ENCODE data around the gene SLC48A1. TPM values are rescaled to one million over a fixed set of nuclear protein-coding genes. Genes with fewer than 3 reads are reported as not detected.

Gene SLC48A1
- total RNA-seq, 1 experiment from 2014 or later, result 34.4 TPM

DNA sequence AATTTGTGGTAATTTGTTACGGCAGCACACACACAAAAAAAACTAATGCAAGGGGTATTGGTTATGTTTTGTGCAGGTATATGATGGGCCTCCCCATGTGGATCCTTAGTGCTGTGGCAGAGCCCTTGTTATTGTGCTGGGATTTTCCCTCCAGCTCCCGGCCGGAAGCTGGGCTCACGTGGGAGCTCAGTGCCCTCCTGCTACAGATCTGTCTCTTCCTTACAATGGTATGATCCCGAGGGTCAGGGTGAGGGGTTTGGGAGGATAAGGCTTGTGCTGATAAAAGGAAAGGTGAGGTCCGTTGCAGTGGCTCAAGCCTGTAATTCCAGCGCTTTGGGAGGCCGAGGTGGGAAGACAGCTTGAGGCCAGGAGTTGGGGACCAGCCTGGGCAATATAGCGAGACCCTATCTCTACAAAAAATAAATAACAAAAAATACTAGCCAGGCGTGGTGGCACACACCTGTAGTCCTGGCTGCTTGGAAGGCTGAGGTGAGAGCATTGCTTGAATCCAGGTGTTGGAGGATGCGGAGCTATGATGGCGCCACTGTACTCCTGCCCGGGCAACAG is 861 bp upstream of the SLC48A1 start:
- DNase-seq (ENCODE audit: low spot score), result no peak
- in situ Hi-C loops (cut with HindIII; ENCODE audit: low sequenced_read_pairs), result no loop called here

DNA sequence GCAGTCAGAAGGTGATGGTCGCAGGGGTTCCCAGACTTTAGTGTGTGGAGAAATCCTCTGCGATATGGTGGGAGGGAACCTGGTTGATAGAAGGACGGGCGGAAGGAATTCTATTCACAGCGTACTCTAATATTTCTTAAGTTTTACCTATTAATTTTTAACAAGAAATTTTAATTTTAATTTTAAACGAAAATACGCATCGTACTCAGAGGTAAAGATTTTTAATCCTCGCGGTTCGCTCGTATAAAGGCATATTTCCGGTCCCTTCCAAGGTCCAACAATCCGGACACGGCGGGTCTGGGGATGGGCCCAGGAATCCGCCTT is 338 bp upstream of the SLC48A1 start:
- in situ Hi-C loops (cut with HindIII; ENCODE audit: low sequenced_read_pairs), result no loop called here
- no peak for DNase-seq (ENCODE audit: low spot score)

DNA sequence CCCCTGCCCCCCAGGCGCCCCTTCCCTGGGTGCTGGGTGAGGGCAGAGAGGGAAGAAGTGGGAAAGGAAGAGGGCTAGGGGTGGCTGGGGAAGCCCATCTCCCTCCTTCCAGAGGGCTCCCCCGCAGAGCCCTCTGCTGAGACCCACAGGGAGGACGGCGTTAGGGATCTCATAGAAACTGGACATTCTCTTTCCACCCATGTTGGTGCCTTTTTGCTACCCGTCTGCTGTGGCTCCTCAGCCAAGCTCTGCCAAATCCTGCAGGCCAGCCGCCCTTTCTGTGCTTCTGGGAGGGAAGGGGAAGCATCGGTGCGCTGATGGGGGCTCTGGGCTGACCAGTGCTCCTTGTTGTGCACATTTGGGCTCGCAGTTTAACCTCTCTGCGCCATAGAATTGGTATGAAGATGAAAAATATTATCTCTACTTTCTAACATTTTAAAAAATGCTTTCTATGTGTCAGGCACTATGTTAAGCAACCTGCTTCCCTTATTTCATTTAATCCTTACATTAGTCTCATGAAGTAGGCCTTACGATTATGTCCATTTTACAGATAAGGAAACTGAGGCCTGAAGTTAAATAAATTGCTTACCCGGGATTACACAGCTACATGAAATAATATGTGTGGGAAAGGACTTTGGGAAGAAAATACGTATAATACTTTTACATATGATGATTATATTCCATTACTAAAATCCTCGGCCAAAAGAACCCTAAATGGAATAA is 981 bp downstream of the SLC48A1 start:
- in situ Hi-C loops (cut with HindIII; ENCODE audit: low sequenced_read_pairs), result no loop called here
- DNase-seq (ENCODE audit: low spot score), result peak; percentile 46

DNA sequence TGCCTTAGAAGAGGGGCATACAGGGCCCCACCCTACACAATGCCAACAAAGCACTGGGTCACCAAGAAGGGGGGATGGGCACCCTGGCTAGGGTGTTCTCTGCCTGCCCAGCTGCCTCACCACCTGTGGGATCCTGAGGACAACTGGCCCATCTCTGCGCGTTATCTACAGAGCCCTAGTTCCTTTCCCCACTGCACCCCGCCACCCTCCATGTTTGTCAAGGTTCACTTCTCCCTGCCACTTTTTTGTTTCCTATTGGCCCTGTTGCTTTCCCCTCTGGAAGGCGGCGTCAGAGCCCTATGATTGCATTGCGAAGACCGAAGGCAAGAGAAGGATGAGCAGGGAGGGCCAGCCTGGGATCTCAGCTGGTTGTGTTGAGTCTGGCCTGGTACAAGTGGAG is 1.6 kb downstream of the SLC48A1 start:
- in situ Hi-C loops (cut with HindIII; ENCODE audit: low sequenced_read_pairs), result no loop called here

DNA sequence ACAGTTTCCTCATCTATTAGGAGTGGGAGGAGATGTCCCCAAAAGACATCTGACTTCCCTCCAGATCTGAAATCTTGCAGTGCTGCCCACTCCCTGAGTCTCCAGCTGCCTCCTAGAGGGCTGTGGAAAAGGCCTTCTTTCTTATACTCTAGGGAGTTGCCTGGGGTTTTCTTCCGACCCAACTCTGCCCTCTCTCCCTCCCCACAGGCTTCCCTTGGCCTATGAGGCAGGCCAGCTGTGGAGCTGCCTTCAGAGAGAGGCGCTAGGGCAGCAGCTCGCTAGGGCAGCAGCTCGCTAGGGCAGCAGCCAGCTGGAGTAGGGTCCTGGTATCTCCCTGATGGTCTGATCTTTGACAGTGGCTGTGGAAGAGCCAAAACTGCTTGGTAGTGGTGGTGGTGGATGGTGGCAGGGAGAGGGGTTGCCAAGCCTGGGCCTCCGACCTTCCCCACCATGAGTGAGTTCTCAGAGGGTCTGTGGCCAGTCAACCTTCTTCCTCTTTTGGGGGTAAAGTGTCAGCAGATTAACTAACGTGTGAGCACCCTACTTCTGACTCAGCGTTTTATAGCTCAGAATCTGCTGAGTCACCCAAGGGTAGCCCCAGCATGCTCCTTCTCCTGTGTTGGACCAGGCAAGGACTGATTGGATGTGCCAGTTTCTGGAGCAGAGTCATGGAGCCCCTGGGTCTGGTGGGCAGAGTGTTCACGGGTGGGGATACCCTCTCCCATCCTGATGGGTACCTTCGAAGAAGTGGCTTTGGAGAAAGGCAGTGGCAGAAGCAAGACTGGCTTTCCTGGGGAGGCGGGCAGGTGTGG is 2.3 kb downstream of the SLC48A1 start:
- in situ Hi-C loops (cut with HindIII; ENCODE audit: low sequenced_read_pairs), result no loop called here
- no peak for DNase-seq (ENCODE audit: low spot score)

More for the DNA sequence above, 1.6 kb downstream of the SLC48A1 start:
- no peak for DNase-seq (ENCODE audit: low spot score)

DNA sequence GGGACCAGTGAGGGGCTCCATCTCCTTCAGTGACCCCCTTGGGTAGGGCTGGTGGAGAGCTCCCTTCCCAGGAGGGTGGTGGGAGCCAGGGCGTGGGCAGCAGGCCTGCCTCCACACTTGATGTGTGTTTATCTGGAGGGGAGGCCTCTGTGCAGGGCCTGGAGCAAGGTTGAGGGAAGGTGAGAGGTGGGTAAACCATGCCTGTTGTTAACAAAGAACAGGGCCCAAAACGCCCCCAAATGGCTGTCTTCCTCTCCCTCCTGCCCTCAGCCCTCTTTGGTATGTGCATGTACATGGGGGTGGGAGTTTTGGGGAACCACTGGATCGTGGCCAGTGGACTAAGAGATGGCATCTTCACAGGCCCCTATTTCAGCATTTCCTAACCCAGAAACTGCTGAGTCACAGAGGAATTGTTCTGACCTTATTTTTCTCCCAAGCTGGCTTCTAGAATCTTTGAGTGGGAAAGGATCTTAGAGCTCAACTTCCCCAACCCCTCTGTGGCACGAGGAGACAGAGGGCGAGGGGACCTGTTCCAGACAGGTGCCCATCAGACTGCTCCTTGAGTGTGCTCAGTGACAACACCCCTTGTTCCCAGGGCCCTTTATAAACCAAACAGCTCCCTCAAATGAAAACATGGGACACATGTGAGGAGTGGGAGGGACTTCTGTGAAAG is 3.6 kb downstream of the SLC48A1 start:
- in situ Hi-C loops (cut with HindIII; ENCODE audit: low sequenced_read_pairs), result no loop called here

DNA sequence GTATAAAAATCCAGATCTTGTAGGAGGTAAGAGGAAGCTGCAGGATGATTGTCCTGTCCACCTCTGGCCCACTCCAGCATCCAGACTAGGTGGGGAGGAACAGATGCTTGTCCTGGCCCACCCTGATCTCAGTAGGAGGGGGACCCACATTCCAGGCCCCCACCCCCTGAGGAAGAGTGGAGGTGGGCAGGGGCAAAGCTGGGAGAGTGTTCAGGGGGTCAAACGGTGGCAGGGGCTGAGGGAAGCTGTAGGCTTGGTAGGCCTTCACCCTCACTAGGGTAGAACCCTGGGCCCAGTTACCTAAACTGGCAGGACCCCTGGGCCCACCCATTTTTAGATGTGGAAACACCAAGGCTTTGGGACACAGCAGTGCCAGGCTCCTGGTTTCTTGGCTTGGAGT is 4.1 kb downstream of the SLC48A1 start:
- in situ Hi-C loops (cut with HindIII; ENCODE audit: low sequenced_read_pairs), result no loop called here
- DNase-seq (ENCODE audit: low spot score), result no peak

More for the DNA sequence above, 3.6 kb downstream of the SLC48A1 start:
- DNase-seq (ENCODE audit: low spot score), result no peak

DNA sequence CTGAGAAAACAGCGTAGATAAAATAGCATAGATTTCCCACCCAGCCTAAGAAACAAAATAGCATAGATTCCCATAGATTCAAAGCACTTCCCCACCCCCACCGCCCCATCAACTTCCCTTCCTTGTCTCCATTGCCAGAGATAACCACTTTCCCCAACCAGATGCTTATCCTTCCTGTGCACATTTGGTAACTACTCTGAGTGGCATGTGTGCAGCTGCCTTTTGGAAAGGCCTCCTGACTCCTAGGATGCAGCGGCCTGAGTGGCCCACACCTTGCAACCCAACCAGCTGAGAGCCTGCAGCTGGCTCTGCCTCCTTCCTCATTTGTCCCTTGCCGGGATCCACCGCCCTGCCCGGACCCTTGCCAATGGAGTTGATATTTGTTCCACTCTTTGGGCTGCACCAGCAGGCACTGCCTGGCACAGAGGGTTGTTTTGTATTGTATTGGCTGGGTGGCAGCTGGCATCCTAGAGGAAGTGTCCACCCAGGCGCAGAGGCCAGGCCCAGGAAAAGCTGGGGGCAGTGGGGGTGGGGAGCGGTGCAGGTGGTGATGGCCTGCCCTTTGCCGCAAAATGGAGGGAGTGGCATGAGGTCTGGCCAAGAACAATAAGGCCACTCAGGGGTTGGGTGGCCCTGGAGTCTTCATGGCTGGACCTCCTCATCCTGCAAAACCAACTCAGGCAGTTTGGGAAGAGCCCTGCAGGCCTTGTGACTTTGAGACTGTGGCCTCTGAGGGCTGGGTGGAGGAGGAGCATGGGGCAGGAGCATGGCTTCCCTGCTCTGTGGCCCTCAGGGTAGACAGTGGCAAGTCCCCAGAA is 4.9 kb downstream of the SLC48A1 start:
- peak; percentile 47 for DNase-seq (ENCODE audit: low spot score)
- in situ Hi-C loops (cut with HindIII; ENCODE audit: low sequenced_read_pairs), result no loop called here

DNA sequence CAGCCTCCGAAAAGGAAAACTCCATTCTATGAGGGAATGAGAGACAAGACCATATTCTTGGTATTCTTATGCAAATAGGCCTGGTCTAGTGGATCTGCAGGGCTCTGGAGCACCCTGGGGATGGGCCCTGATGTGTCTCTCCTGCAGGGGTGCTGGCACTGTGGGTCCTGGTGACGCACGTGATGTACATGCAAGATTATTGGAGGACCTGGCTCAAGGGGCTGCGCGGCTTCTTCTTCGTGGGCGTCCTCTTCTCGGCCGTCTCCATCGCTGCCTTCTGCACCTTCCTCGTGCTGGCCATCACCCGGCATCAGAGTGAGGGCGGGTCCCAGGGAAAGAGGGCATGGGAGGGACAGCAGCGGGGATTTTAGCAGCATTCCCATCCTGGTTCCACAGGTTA is 5.8 kb downstream of the SLC48A1 start:
- in situ Hi-C loops (cut with HindIII; ENCODE audit: low sequenced_read_pairs), result no loop called here
- no peak for DNase-seq (ENCODE audit: low spot score)

DNA sequence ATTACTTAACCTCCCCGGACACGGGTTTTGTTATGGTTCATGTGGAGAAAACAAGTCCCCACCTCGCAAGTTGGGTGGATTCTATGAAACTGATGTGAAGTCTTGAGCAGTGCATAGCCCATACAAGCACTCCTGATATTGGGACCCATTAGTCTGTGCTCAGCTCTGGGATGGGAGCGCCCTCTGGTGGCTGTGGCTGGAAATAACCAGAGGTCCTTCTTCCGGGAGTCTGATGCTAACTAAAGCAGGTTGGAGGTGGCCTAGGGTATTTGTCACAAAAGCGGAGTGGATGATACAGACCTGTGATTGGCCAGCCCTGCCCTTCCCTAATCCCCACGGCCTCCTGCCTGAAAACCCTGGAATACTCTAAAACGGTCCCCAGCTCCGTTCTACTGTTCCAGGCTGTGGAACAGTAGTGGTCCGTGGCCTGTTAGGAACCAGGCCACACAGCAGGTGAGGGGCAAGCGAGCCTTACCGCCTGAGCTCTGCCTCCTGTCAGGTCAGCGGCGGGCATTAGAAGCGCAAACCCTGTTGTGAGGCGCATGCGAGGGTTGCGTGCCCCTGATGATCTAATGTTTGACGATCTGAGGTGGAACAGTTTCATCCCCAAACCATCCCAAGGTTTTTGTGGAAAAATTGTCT is 6.4 kb downstream of the SLC48A1 start:
- DNase-seq (ENCODE audit: low spot score), result peak; percentile 94
- in situ Hi-C loops (cut with HindIII; ENCODE audit: low sequenced_read_pairs), result no loop called here

DNA sequence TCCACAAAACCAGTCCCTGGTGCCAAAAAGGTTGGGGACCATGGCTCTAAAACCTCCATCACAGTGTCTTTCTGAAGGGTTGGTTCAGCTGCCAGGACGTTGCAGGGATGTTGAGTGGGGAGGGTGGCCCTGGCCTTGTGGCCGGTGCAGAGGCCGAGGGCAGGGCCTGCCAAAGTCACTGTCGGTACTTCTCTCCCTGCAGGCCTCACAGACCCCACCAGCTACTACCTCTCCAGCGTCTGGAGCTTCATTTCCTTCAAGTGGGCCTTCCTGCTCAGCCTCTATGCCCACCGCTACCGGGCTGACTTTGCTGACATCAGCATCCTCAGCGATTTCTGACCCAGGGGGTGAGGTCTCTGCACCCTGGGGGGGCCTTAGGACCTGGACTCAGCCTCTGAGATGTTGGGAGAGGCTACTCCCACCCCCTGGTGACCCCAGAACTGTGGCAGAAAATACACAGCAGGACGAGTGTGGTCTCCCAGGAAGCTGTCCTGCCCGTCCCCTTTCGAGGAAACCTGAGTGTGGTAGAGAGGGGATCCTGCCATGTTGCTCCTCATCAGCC is 7.0 kb downstream of the SLC48A1 start:
- in situ Hi-C loops (cut with HindIII; ENCODE audit: low sequenced_read_pairs), result loop anchor here (10.0 kb wide), 1 partner anchor 45 kb away; no protein-coding TSS in a partner anchor
- DNase-seq (ENCODE audit: low spot score), result no peak

DNA sequence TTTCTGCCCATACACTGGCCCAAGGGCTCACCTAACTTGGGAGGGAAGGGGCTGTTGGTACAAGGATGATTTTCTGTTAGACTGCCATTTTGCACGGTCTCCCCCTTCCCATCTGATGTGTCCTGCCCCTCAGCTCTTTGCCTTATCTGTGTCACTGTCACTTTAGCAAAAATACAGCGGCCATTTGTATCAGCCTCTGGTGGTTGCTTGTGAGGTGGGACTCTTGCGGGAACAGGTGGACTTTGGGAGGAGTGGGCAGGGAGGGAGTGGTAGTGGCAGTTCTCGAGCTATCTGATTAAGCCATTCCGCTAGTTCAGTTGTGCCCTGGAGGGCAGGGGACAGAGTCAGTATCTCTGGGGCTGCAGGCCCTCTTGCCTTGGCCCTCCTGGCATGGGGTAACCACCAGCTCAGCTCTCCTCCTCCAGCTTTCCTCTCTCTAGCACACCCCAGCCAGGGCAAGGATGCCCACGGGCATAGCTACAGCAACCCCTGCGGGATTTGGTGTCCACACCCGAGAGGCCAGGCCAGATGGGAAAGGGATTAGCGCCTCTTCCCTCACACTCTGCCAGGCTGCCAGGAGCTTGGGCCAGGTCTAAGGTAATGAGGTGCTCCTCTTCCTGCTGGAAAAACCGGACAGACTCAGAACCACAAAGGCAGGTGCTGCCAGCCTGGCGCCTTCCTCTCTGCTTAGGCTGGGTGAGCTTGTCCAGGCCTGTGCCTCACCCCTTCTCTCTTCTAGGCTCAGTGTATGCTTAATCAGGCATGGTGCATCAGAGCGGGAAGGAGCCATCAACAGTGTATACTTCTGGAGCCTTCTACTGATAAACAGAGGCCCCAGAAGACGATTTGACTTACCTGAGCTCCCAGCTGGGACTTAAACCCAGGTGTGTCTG is 8.7 kb downstream of the SLC48A1 start:
- DNase-seq (ENCODE audit: low spot score), result peak; percentile 69
- in situ Hi-C loops (cut with HindIII; ENCODE audit: low sequenced_read_pairs), result loop anchor here (10.0 kb wide), 1 partner anchor 47 kb away; no protein-coding TSS in a partner anchor

DNA sequence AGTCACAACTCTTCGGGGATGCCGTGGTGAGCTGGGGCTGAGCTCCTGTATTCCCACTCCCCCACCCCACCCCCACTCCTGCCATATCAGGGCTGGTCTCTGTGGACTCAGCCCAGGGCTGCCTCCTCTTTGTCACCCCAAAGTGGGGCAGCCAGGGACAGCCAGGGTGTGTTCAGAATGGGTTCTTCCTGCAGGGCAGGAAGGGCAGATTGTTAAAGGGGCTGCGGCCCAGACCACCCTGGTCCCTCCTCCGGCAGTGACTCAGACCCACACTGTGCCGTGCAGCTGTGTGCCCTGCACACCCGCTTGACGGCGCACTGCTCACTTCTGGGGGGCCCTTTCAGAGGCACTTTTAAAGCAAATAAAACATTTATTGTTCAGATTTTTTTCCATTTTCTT is 9.3 kb downstream of the SLC48A1 start:
- no peak for DNase-seq (ENCODE audit: low spot score)
- in situ Hi-C loops (cut with HindIII; ENCODE audit: low sequenced_read_pairs), result loop anchor here (10.0 kb wide), 1 partner anchor 48 kb away; no protein-coding TSS in a partner anchor

DNA sequence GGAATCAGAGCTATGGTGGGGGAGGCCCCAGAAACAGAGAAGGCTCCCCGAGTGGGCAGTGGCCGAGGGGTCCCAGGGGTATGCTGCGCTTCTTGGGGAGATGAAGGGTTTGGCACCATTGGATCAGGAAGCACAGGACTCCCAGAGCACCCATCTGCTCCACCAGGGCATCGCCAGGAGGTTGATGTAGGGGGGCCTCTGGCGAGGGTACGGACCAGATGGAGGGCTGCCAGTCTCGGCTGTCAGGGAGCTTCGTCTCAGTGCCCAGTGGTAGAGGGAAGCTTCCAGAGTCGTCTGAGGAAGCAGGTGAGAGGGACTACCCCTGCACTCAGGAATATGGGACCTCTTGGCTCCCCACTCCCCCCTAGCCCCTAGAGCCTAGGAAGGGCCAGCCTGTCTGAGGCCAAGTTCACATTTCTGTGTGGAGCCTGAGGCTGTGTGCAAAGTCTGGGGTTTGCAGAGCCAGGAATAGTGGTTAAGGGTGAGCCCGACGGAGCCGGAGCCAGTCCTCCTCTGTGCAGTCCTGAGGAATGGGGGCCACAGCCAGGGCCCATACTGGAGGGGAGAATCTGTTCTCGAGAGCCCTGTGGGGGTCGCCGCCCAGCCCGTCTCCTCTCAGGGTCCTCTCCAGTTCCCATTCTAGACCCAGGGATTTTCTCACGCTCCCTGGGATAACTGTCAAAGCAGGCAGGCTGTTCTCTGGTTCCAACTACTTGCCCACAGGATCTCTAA is 10.2 kb downstream of the SLC48A1 start:
- no peak for DNase-seq (ENCODE audit: low spot score)
- in situ Hi-C loops (cut with HindIII; ENCODE audit: low sequenced_read_pairs), result loop anchor here (10.0 kb wide), 1 partner anchor 48 kb away; no protein-coding TSS in a partner anchor

DNA sequence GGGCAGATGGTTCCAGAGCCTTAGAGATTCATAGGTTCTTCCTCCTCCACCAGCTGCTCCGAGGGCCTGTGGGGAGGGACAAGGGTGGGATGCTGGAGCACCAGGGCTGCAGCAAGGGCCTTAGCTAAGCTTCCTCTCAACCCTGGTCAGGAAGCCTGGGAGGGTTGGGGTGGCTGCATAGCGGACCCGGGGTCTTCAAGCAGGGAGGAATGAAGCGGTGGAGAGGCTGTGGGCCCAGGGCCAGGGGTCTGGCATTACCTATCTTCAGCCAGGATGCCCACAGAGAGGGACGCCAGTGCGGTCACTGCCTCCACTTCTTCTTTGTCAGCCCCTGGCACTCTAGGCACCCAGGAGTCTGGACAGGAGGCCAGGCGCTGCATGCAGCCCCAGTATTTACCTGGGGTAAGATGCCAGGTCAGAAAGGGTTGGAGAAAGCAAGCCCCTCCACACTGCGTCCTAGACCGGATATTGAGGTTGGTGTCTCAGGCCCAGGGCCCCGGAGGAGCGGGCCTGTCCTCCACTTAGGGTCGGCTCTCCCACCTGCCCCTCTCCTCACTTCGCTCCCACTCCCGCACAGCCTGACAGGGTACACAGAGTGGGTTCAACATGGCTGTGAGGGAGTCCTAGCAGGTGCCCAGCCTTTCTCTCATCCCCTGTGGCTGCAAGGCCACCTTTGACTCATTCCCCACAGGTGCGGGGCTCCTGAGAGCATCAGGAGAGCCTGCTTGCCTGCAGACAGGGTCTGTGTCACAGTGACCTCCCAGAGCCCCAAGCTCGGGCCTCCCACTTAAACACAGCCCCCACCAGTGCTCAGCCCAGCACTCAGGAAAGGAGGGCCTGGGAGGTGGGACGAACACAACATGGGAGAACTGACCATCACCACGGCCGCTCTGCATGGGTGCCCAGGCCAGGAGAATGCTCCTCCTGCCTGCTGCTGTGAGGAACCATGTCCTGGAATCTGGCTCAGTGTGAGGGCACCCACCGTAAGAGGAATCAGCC is 11.1 kb downstream of the SLC48A1 start:
- in situ Hi-C loops (cut with HindIII; ENCODE audit: low sequenced_read_pairs), result loop anchor here (10.0 kb wide), 1 partner anchor 49 kb away; no protein-coding TSS in a partner anchor
- DNase-seq (ENCODE audit: low spot score), result no peak
